Stimulated activated effector memory CD8-positive, alpha-beta T cell treated with anti-CD3 and anti-CD28 coated beads, Interleukin-12 subunit alpha, Interleukin-12 subunit beta, amount 100 ng/mL, for 72 hours (primary cell): ENCODE data around the gene SUGCT.
"Not testable (repeated sequence)": the region's sequence is repeated elsewhere in the genome, so short reads cannot be mapped to it uniquely, and the experiment has no call there.

Source experiments
- ATAC-seq: fragments of 150-1000 bp; cut with Tn5 transposase; 2 replicates; pipeline ENCODE4 v1.10.0; 2021
- DNase-seq, 2 donors: peaks; one replicate each; pipeline ENCODE4 v3.0.0; 2021 to 2022; ENCODE audit warnings: low spot score in 2 of 2
- H3K27ac Mint-ChIP-seq: one replicate; pipeline ENCODE4 v1.8.0; 2022; ENCODE audit warnings: mild to moderate bottlenecking, mixed read lengths
- H3K36me3 Mint-ChIP-seq: one replicate; pipeline ENCODE4 v1.8.0; 2022; ENCODE audit warnings: mild to moderate bottlenecking, mixed read lengths
- H3K4me1 Mint-ChIP-seq: one replicate; pipeline ENCODE4 v1.8.0; 2022; ENCODE audit warnings: mixed read lengths
- H3K4me3 Mint-ChIP-seq: one replicate; pipeline ENCODE4 v1.8.0; 2022; ENCODE audit warnings: mild to moderate bottlenecking, mixed read lengths
- H3K9me3 Mint-ChIP-seq: one replicate; pipeline ENCODE4 v1.8.0; 2022; ENCODE audit warnings: mixed read lengths

The SUGCT gene

GRCh38 chr7:40165216-40165615 is 30.4 kb downstream of the SUGCT start:
- ATAC-seq: no peak
- H3K27ac Mint-ChIP-seq: no peak overlapping the region
- no peak overlapping the region for H3K4me3 Mint-ChIP-seq
- no peaks in the 10 kb centered on the region for H3K36me3 Mint-ChIP-seq
- no peak for DNase-seq
- H3K4me1 Mint-ChIP-seq: no peaks in the 10 kb centered on the region
- no peaks in the 10 kb centered on the region for H3K9me3 Mint-ChIP-seq

GRCh38 chr7:40167291-40167690 is 32.5 kb downstream of the SUGCT start:
- no peaks in the 10 kb centered on the region for H3K4me1 Mint-ChIP-seq
- ATAC-seq (no peak), DNase-seq (no peak)
- H3K4me3 Mint-ChIP-seq: no peak overlapping the region
- no peaks in the 10 kb centered on the region for H3K9me3 Mint-ChIP-seq
- no peak overlapping the region for H3K27ac Mint-ChIP-seq
- no peaks in the 10 kb centered on the region for H3K36me3 Mint-ChIP-seq

- DNase-seq, H3K27ac Mint-ChIP-seq, H3K4me1 Mint-ChIP-seq, H3K9me3 Mint-ChIP-seq, H3K4me3 Mint-ChIP-seq, H3K36me3 Mint-ChIP-seq, ATAC-seq: not testable (repeated sequence)
Measured at GRCh38 chr7:40168266-40168665, 33.5 kb downstream of the SUGCT start.

- not testable (repeated sequence) for H3K36me3 Mint-ChIP-seq, H3K9me3 Mint-ChIP-seq, H3K4me3 Mint-ChIP-seq, H3K4me1 Mint-ChIP-seq, ATAC-seq, H3K27ac Mint-ChIP-seq, DNase-seq
Measured at GRCh38 chr7:40173121-40173520, 38.3 kb downstream of the SUGCT start.

GRCh38 chr7:40175256-40175655 is 40.5 kb downstream of the SUGCT start:
- not testable (repeated sequence) for H3K4me1 Mint-ChIP-seq, DNase-seq, H3K9me3 Mint-ChIP-seq, H3K27ac Mint-ChIP-seq, H3K4me3 Mint-ChIP-seq, ATAC-seq, H3K36me3 Mint-ChIP-seq

- Mint-ChIP-seq H3K4me3 (no peak overlapping the region), H3K4me1 (no peaks in the 10 kb centered on the region), H3K27ac (no peak overlapping the region), H3K36me3 (no peaks in the 10 kb centered on the region), H3K9me3 (no peaks in the 10 kb centered on the region)
- ATAC-seq (no peak), DNase-seq (no peak)
Measured at GRCh38 chr7:40175725-40176510, 41.1 kb downstream of the SUGCT start.

- H3K4me1 Mint-ChIP-seq: no peaks in the 10 kb centered on the region
- ATAC-seq (no peak), DNase-seq (no peak)
- no peaks in the 10 kb centered on the region for H3K9me3 Mint-ChIP-seq
- no peak overlapping the region for H3K27ac Mint-ChIP-seq
- no peak overlapping the region for H3K4me3 Mint-ChIP-seq
- H3K36me3 Mint-ChIP-seq: no peaks in the 10 kb centered on the region
Measured at GRCh38 chr7:40177071-40177470, 42.3 kb downstream of the SUGCT start.

GRCh38 chr7:40182452-40182851 is 47.6 kb downstream of the SUGCT start:
- no peak for DNase-seq
- ATAC-seq: no peak
- Mint-ChIP-seq H3K9me3 (no peaks in the 10 kb centered on the region), H3K36me3 (no peaks in the 10 kb centered on the region), H3K4me1 (no peaks in the 10 kb centered on the region), H3K27ac (no peak overlapping the region), H3K4me3 (no peak overlapping the region)

- Mint-ChIP-seq H3K36me3 (no peaks in the 10 kb centered on the region), H3K4me1 (no peaks in the 10 kb centered on the region), H3K27ac (no peak overlapping the region), H3K4me3 (no peak overlapping the region), H3K9me3 (no peaks in the 10 kb centered on the region)
- DNase-seq: no peak
- no peak for ATAC-seq
Measured at GRCh38 chr7:40186586-40186985, 51.8 kb downstream of the SUGCT start.

GRCh38 chr7:40192036-40192435 is 57.2 kb downstream of the SUGCT start:
- H3K9me3 Mint-ChIP-seq: no peaks in the 10 kb centered on the region
- no peaks in the 10 kb centered on the region for H3K36me3 Mint-ChIP-seq
- no peaks in the 10 kb centered on the region for H3K4me1 Mint-ChIP-seq
- DNase-seq (no peak), ATAC-seq (no peak)
- no peak overlapping the region for H3K4me3 Mint-ChIP-seq
- no peak overlapping the region for H3K27ac Mint-ChIP-seq

- ATAC-seq (no peak), DNase-seq (no peak)
- H3K36me3 Mint-ChIP-seq: no peaks in the 10 kb centered on the region
- no peak overlapping the region for H3K4me3 Mint-ChIP-seq
- H3K4me1 Mint-ChIP-seq: no peaks in the 10 kb centered on the region
- H3K27ac Mint-ChIP-seq: no peak overlapping the region
- no peaks in the 10 kb centered on the region for H3K9me3 Mint-ChIP-seq
Measured at GRCh38 chr7:40194745-40195144, 59.9 kb downstream of the SUGCT start.

- H3K4me3 Mint-ChIP-seq: no peak overlapping the region
- no peak for ATAC-seq
- no peaks in the 10 kb centered on the region for H3K9me3 Mint-ChIP-seq
- no peak overlapping the region for H3K27ac Mint-ChIP-seq
- no peak for DNase-seq
- H3K4me1 Mint-ChIP-seq: no peaks in the 10 kb centered on the region
- no peaks in the 10 kb centered on the region for H3K36me3 Mint-ChIP-seq
Measured at GRCh38 chr7:40197527-40197926, 62.7 kb downstream of the SUGCT start.

- ATAC-seq: no peak
- no peak for DNase-seq
- no peak overlapping the region for H3K4me3 Mint-ChIP-seq
- H3K9me3 Mint-ChIP-seq: no peaks in the 10 kb centered on the region
- H3K27ac Mint-ChIP-seq: no peak overlapping the region
- H3K4me1 Mint-ChIP-seq: no peaks in the 10 kb centered on the region
- H3K36me3 Mint-ChIP-seq: no peaks in the 10 kb centered on the region
Measured at GRCh38 chr7:40199076-40199802, 64.4 kb downstream of the SUGCT start.

- ATAC-seq (no peak), DNase-seq (no peak)
- no peaks in the 10 kb centered on the region for H3K9me3 Mint-ChIP-seq
Measured at GRCh38 chr7:40200791-40201190, 66.0 kb downstream of the SUGCT start.

GRCh38 chr7:40202851-40203250 is 68.0 kb downstream of the SUGCT start:
- H3K4me3 Mint-ChIP-seq: no peak overlapping the region
- no peak for DNase-seq
- H3K36me3 Mint-ChIP-seq: no peaks in the 10 kb centered on the region
- H3K9me3 Mint-ChIP-seq: no peaks in the 10 kb centered on the region
- no peaks in the 10 kb centered on the region for H3K4me1 Mint-ChIP-seq
- no peak overlapping the region for H3K27ac Mint-ChIP-seq
- no peak for ATAC-seq

More at GRCh38 chr7:40200791-40201190, 66.0 kb downstream of the SUGCT start:
- Mint-ChIP-seq H3K4me1 (no peaks in the 10 kb centered on the region), H3K4me3 (no peak overlapping the region), H3K36me3 (no peaks in the 10 kb centered on the region), H3K27ac (no peak overlapping the region)

- DNase-seq: no peak
- no peaks in the 10 kb centered on the region for H3K4me1 Mint-ChIP-seq
- no peaks in the 10 kb centered on the region for H3K36me3 Mint-ChIP-seq
- no peak overlapping the region for H3K27ac Mint-ChIP-seq
- ATAC-seq: no peak
- no peak overlapping the region for H3K4me3 Mint-ChIP-seq
- H3K9me3 Mint-ChIP-seq: no peaks in the 10 kb centered on the region
Measured at GRCh38 chr7:40204581-40204980, 69.8 kb downstream of the SUGCT start.
